Neural progenitor cell (in vitro differentiated cells): ENCODE data around the gene SYT15. TPM values are rescaled to one million over a fixed set of nuclear protein-coding genes. Genes with fewer than 3 reads are reported as not detected.
A peak's percentile ranks its signal among the peaks of the same experiment; 100 is the strongest.
"Not testable (repeated sequence)": the region's sequence is repeated elsewhere in the genome, so short reads cannot be mapped to it uniquely, and the experiment has no call there.

Experiments
- DNase-seq: peaks from one replicate; pipeline ENCODE4 v3.0.0-alpha.2; 2016; ENCODE audit warnings: low spot score
- H2AFZ ChIP-seq: fragments of 200-600 bp; sonication (generic); replicated peaks from 2 replicates; pipeline ENCODE4 v1.6.1; 2016; ENCODE audit warnings: antibody characterized with exemption
- H3F3A ChIP-seq: fragments of 200-600 bp; sonication (generic); 2 replicates; pipeline ENCODE4 v1.6.1; 2016; ENCODE audit warnings: antibody characterized with exemption, low read depth
- H3K27ac ChIP-seq: fragments of 200-600 bp; sonication (generic); 2 replicates; pipeline ENCODE4 v1.5.1; 2016; ENCODE audit warnings: mild to moderate bottlenecking
- H3K27me3 ChIP-seq: fragments of 200-600 bp; sonication (generic); 2 replicates; pipeline ENCODE4 v1.6.1; 2016; ENCODE audit warnings: mild to moderate bottlenecking, moderate library complexity
- H3K36me3 ChIP-seq: fragments of 200-600 bp; sonication (generic); 2 replicates; pipeline ENCODE4 v1.5.1; 2016
- H3K4me1 ChIP-seq: fragments of 200-600 bp; sonication (generic); 2 replicates; pipeline ENCODE4 v1.6.1; 2016; ENCODE audit warnings: mixed run types
- H3K4me2 ChIP-seq: fragments of 200-600 bp; sonication (generic); 2 replicates; pipeline ENCODE4 v1.6.1; 2016
- H3K4me3 ChIP-seq: fragments of 200-600 bp; sonication (generic); 2 replicates; pipeline ENCODE4 v1.5.1; 2016
- H3K79me2 ChIP-seq: fragments of 200-600 bp; sonication (generic); 2 replicates; pipeline ENCODE4 v1.6.1; 2016; ENCODE audit warnings: low read depth
- H3K9ac ChIP-seq: fragments of 200-600 bp; sonication (generic); 2 replicates; pipeline ENCODE4 v1.6.1; 2016
- H3K9me3 ChIP-seq: fragments of 200-600 bp; sonication (generic); 2 replicates; pipeline ENCODE4 v1.5.1; 2016; ENCODE audit warnings: low read depth
- H4K20me1 ChIP-seq: fragments of 200-600 bp; sonication (generic); 2 replicates; pipeline ENCODE4 v1.6.1; 2016; ENCODE audit warnings: low read depth
- H3K27ac Mint-ChIP-seq: 3 replicates; pipeline ENCODE4 v1.8.0; 2021; ENCODE audit warnings: mixed read lengths
- H3K27me3 Mint-ChIP-seq: 2 replicates; pipeline ENCODE4 v1.8.0; 2022; ENCODE audit warnings: low read depth, mild to moderate bottlenecking, inconsistent platforms, moderate library complexity, mixed read lengths; ENCODE audit not compliant: insufficient read depth
- H3K36me3 Mint-ChIP-seq: 3 replicates; pipeline ENCODE4 v1.8.0; 2021; ENCODE audit warnings: mixed read lengths
- H3K4me1 Mint-ChIP-seq: 3 replicates; pipeline ENCODE4 v1.8.0; 2021; ENCODE audit warnings: mixed read lengths
- H3K4me3 Mint-ChIP-seq: 3 replicates; pipeline ENCODE4 v1.8.0; 2021; ENCODE audit warnings: mild to moderate bottlenecking, moderate library complexity, mixed read lengths
- H3K9me3 Mint-ChIP-seq: 3 replicates; pipeline ENCODE4 v1.8.0; 2020; ENCODE audit warnings: mixed read lengths
- total RNA-seq: library from RNA; depleted of rRNA; stranded (reverse); fragments of >200 nt; gene quantifications from 2 replicates; pipeline ENCODE4 v1.2.3, GENCODE V29; 2015; ENCODE audit warnings: low replicate concordance

SYT15 gene
- total RNA-seq, 1 donor from 2014 or later: 0.17 TPM

DNA sequence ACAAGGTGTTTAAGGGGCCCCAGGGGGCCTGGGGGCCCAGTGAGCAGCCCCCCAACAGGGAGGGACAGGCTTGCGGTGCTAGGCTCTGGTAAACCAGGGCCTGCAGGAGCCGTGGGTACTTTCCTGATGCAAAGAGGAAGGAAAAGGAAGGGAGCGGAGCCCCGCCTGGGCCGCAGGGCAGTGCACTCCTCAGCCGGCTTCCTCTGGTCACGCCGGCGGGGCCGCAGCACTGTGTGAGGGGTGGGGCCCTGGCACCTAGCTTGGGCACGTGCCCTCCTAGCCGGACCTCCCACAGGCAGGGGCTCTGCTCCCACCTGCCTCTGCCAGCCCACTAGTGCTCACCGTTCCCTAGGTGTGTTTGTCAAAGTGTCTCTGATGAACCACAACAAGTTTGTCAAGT, 6.3 kb downstream of the SYT15 start:
- not testable (repeated sequence) for H3K27ac Mint-ChIP-seq, H3K27me3 ChIP-seq, H3K36me3 Mint-ChIP-seq, DNase-seq, H3K9me3 Mint-ChIP-seq, H3K4me3 ChIP-seq, H3K4me2 ChIP-seq, H3K36me3 ChIP-seq, H3F3A ChIP-seq, H3K4me1 Mint-ChIP-seq, H3K27ac ChIP-seq, H3K9me3 ChIP-seq, H3K4me1 ChIP-seq, H3K79me2 ChIP-seq, H3K27me3 Mint-ChIP-seq, H4K20me1 ChIP-seq, H3K9ac ChIP-seq, H2AFZ ChIP-seq, H3K4me3 Mint-ChIP-seq

DNA sequence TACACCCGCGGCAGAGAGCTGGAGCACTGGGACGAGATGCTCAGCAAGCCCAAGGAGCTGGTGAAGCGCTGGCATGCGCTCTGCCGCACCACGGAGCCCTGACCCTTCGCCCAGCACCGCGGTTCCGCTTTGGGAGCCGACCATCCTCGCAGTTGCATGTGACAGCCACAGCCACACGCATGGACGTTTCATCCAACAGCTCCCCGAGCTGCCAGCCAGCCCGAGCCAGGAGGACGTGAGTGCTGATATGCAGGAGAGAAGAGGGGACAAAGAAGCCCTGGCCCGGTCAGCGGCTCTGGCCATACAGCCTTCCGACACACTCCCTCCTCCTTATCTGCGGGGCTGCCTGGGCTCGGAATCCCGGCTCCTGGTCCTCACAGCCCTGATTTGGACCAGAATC, 8.6 kb downstream of the SYT15 start:
- H3K9me3 Mint-ChIP-seq, DNase-seq, H3K27ac Mint-ChIP-seq, H3K4me3 ChIP-seq, H3K27me3 Mint-ChIP-seq, H4K20me1 ChIP-seq, H3K9me3 ChIP-seq, H3K4me1 Mint-ChIP-seq, H2AFZ ChIP-seq, H3K79me2 ChIP-seq, H3K4me3 Mint-ChIP-seq, H3F3A ChIP-seq, H3K9ac ChIP-seq, H3K36me3 Mint-ChIP-seq, H3K27ac ChIP-seq, H3K36me3 ChIP-seq, H3K27me3 ChIP-seq, H3K4me1 ChIP-seq, H3K4me2 ChIP-seq: not testable (repeated sequence)

DNA sequence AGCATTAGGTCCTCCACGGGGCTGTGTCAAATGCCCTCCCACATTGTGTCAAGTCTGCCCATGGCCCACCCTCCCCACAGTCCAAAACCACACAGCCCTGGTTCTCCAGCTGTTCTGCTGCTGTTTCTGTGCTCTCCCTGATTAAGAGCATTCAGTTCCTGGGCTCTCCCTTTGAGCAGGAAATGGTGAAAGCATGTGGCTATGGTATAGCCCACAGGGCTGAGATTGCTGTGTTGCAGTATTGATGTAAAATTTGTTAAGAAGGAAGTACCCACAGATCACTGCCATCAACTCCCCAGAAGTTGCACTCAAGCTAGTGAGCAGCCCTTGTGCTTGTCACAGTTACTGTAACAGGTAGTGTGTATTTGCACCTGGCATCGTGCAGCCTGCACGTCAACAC, 9.3 kb downstream of the SYT15 start:
- not testable (repeated sequence) for H2AFZ ChIP-seq, H3K79me2 ChIP-seq, H3K4me1 Mint-ChIP-seq, H4K20me1 ChIP-seq, H3K9me3 Mint-ChIP-seq, H3K27ac ChIP-seq, H3K27me3 ChIP-seq, H3K27me3 Mint-ChIP-seq, H3K36me3 Mint-ChIP-seq, H3K4me1 ChIP-seq, H3K9ac ChIP-seq, H3K36me3 ChIP-seq, H3F3A ChIP-seq, H3K27ac Mint-ChIP-seq, H3K4me3 ChIP-seq, H3K9me3 ChIP-seq, DNase-seq, H3K4me3 Mint-ChIP-seq, H3K4me2 ChIP-seq

DNA sequence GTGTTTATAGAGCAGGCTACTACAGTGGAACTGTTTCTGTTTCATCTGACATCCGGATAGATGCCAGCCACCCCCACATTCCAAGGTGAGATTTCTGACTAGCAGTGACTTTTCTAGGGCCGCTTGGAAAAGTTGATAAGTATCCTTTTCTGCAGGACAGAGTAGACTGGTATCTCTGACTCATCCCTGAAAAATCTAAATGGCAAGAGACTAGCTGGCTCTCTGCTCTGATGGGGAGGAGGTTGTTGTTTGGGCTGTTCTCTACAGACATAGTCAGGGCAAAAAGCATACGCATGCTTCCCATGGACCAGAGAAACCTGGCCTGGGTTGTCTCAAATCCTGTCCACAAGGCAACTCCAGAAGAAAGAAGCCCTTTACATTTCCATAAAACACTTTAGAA, 10.7 kb downstream of the SYT15 start:
- H3K36me3 ChIP-seq, H3K27ac ChIP-seq, DNase-seq, H4K20me1 ChIP-seq, H3K4me1 Mint-ChIP-seq, H2AFZ ChIP-seq, H3K4me1 ChIP-seq, H3K4me2 ChIP-seq, H3K27ac Mint-ChIP-seq, H3K79me2 ChIP-seq, H3F3A ChIP-seq, H3K9ac ChIP-seq, H3K27me3 ChIP-seq, H3K36me3 Mint-ChIP-seq, H3K9me3 Mint-ChIP-seq, H3K4me3 Mint-ChIP-seq, H3K27me3 Mint-ChIP-seq, H3K9me3 ChIP-seq, H3K4me3 ChIP-seq: not testable (repeated sequence)

DNA sequence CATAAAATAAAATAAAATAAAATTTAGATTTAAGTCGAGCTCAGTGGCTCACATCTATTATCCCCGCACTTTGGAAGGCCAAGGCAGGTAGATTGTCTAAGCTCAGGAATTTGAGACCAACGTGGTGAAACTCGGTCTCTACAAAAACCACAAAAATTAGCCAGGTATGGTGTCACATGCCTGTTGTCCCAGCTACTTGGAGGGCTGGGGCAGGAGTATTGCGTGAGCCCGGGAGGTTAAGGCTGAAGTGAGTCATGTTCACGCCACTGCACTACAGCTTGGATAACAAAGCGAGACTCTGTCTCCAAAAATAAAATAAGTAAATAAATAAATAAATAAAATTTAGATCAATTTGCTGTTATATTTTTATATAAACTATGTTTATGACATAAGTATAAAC, 12.1 kb downstream of the SYT15 start:
- H4K20me1 ChIP-seq, H3K79me2 ChIP-seq, H3K27me3 ChIP-seq, DNase-seq, H3K36me3 ChIP-seq, H3K36me3 Mint-ChIP-seq, H3K4me3 ChIP-seq, H3K9me3 ChIP-seq, H3K9me3 Mint-ChIP-seq, H2AFZ ChIP-seq, H3K27ac ChIP-seq, H3K4me2 ChIP-seq, H3K27ac Mint-ChIP-seq, H3K9ac ChIP-seq, H3F3A ChIP-seq, H3K4me3 Mint-ChIP-seq, H3K27me3 Mint-ChIP-seq, H3K4me1 Mint-ChIP-seq, H3K4me1 ChIP-seq: not testable (repeated sequence)

DNA sequence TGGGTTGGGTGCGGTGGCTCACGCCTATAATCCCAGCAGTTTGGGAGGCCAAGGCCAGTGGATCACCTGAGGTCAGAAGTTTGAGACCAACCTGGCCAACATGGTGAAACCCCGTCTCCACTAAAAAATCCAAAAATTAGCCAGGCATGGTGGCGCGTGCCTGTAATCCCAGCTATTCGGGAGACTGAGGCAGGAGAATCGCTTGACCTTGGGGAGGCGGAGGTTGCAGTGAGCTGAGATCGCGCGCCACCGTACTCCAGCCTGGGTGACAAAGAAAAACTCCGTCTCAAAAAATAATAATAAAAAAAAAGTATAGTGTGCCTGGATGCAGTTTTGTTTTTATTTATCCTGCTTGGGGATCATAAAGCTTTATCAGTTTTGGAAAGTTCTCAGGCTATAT, 14.4 kb downstream of the SYT15 start:
- not testable (repeated sequence) for H3K4me1 Mint-ChIP-seq, H3K27me3 Mint-ChIP-seq, H4K20me1 ChIP-seq, H3K4me1 ChIP-seq, H3K4me2 ChIP-seq, H3K4me3 Mint-ChIP-seq, H3K9ac ChIP-seq, H3K27ac Mint-ChIP-seq, DNase-seq, H3K36me3 Mint-ChIP-seq, H3K4me3 ChIP-seq, H3K79me2 ChIP-seq, H3K27me3 ChIP-seq, H3K9me3 ChIP-seq, H3K36me3 ChIP-seq, H3F3A ChIP-seq, H2AFZ ChIP-seq, H3K9me3 Mint-ChIP-seq, H3K27ac ChIP-seq

DNA sequence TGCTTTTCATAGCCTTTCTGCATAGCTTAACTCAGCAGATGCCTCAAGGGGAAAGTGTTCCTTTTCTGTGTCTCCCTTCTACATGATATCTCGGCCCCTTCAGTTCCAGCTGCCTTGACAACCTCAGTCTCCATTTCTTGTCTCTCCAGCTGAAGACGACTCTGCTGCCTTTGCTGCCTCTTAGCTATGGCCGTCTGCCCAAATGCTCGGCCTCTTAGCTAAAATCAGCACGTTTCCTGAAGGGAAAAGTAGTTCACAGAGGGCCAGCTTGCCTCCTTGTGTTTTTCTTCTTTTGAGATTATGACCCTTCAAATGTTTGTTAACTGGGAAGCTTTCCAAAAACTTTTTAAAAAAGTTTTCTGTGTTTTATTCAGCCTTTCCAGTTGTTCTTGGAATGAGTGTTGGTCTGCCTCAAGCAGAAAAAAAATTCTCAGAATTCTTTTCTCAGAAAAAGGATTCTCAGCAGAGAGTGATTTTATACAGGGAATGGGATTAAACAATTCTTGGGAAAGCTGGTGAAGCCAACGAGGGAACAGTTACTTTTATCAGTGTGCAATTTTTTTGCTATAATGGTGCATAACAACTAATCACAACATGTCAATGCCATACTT, 15.6 kb downstream of the SYT15 start:
- H3K9me3 ChIP-seq, H2AFZ ChIP-seq, H3K27me3 Mint-ChIP-seq, H3F3A ChIP-seq, H3K27ac ChIP-seq, H3K27me3 ChIP-seq, H3K4me2 ChIP-seq, H3K36me3 Mint-ChIP-seq, H3K4me3 Mint-ChIP-seq, DNase-seq, H3K79me2 ChIP-seq, H3K9me3 Mint-ChIP-seq, H3K27ac Mint-ChIP-seq, H3K4me1 Mint-ChIP-seq, H4K20me1 ChIP-seq, H3K9ac ChIP-seq, H3K36me3 ChIP-seq, H3K4me1 ChIP-seq, H3K4me3 ChIP-seq: not testable (repeated sequence)

DNA sequence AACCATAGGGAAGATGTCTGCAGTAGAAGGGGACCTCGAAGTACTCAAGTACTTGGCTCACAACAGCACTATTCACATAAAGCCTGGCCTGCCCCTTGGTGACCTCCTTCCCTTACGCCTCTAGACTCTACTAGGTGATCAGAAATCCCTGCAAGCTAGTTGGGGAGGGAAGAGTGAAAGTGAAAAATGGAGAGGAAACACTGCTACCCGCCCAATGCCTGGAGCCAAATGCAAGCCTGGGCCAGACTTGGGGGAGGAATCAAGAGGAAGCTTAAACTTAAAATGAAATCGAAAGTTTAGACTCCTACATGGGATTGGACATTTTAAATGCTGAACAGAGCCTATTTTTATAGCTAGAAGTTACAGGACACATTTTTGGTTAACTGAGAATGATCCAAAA, 17.6 kb downstream of the SYT15 start:
- not testable (repeated sequence) for H3K9me3 Mint-ChIP-seq, H3K79me2 ChIP-seq, H3K27ac ChIP-seq, H3K4me1 ChIP-seq, H3K27ac Mint-ChIP-seq, DNase-seq, H3K9ac ChIP-seq, H3K36me3 Mint-ChIP-seq, H3K36me3 ChIP-seq, H3K4me1 Mint-ChIP-seq, H3K27me3 Mint-ChIP-seq, H3K4me3 Mint-ChIP-seq, H3K9me3 ChIP-seq, H3F3A ChIP-seq, H4K20me1 ChIP-seq, H2AFZ ChIP-seq, H3K27me3 ChIP-seq
- peak overlapping the region; percentile 19 for H3K4me3 ChIP-seq
- H3K4me2 ChIP-seq: peak overlapping the region; percentile 22
